ENCODE data around the gene UNC93A.
"Not testable (repeated sequence)": the region's sequence is repeated elsewhere in the genome, so short reads cannot be mapped to it uniquely, and the experiment has no call there.

DNA sequence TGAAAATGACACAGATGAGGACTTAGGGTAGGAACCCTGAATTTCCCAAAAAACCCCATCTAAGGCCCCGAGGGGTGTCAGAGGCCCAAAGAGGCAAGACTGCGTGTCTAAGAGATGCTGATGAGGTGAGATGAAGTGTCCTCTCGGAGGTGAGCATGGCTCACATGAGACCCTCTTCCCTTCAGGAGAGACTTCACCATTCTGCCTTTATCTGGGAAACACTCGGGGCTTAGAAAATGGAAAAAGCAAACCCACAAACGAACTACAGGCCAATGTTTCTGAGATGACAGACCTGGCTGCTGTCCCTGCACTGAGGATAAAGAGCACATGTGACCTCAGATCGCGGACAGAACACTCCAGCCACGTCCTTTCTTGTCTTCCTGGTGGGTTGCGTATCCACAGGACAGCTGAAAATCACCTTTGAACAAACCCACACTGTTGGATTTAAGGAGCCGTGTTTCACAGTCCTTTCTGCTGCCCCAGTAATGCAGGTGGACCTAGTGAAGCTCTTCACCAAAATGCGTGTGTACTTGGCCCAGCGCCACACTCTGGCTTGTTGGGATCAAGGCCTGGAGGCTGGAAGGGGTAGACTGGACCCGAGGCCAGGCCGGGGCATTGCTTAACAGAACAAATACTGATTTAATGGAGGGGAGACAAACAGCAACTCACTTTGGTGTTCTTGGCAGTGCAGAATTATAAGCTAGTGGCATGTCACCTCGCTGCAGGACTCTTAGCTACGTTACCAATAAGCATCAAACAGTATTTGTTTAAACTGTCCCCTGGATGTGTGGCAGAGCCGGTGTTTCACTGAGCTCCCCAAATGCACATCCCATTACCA is 18.5 kb downstream of the UNC93A start:
- TF ChIP-seq, protein P1, sequence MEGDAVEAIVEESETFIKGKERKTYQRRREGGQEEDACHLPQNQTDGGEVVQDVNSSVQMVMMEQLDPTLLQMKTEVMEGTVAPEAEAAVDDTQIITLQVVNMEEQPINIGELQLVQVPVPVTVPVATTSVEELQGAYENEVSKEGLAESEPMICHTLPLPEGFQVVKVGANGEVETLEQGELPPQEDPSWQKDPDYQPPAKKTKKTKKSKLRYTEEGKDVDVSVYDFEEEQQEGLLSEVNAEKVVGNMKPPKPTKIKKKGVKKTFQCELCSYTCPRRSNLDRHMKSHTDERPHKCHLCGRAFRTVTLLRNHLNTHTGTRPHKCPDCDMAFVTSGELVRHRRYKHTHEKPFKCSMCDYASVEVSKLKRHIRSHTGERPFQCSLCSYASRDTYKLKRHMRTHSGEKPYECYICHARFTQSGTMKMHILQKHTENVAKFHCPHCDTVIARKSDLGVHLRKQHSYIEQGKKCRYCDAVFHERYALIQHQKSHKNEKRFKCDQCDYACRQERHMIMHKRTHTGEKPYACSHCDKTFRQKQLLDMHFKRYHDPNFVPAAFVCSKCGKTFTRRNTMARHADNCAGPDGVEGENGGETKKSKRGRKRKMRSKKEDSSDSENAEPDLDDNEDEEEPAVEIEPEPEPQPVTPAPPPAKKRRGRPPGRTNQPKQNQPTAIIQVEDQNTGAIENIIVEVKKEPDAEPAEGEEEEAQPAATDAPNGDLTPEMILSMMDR (IDR thresholded peaks at IDR 0.05), result not testable (repeated sequence)
- TF ChIP-seq POLR2A (IDR thresholded peaks at IDR 0.05), result not testable (repeated sequence)
